Activated CD8-positive, alpha-beta T cell treated with anti-CD3 and anti-CD28 coated beads, Interleukin-2, amount 10 ng/mL, durations not matched to agents 7 days and 5 days (primary cell): ENCODE measurements around the gene RCVRN. TPM values are rescaled to one million over a fixed set of nuclear protein-coding genes. Genes with fewer than 3 reads are reported as not detected.
"Not testable (repeated sequence)": the region's sequence is repeated elsewhere in the genome, so short reads cannot be mapped to it uniquely, and the experiment has no call there.

ENCODE experiments used
- ATAC-seq: fragments of 150-1000 bp; cut with Tn5 transposase; one replicate; pipeline ENCODE4 v1.10.0; 2021; ENCODE audit warnings: moderate library complexity
- CTCF ChIA-PET: fragments of 350-600 bp; sonication (Branson Sonifier 250); formaldehyde crosslinking; loops from one replicate; lab custom pipeline; 2021; ENCODE audit warnings: antibody characterized with exemption; lab: Charles Lee
- POLR2A ChIA-PET: fragments of 350-600 bp; sonication (Branson Sonifier 250); formaldehyde crosslinking; loops from one replicate; lab custom pipeline; 2021; ENCODE audit warnings: antibody characterized with exemption; lab: Charles Lee
- DNase-seq: peaks from one replicate; pipeline ENCODE4 v3.0.0-alpha.2; 2020
- H3K27ac Mint-ChIP-seq: one replicate; pipeline ENCODE4 v1.8.0; 2021; ENCODE audit warnings: mild to moderate bottlenecking, mixed read lengths
- H3K27me3 Mint-ChIP-seq: one replicate; pipeline ENCODE4 v1.8.0; 2021; ENCODE audit warnings: low read depth, mixed read lengths
- H3K36me3 Mint-ChIP-seq: one replicate; pipeline ENCODE4 v1.8.0; 2021; ENCODE audit warnings: low read depth, mixed read lengths
- H3K4me1 Mint-ChIP-seq: one replicate; pipeline ENCODE4 v1.8.0; 2021; ENCODE audit warnings: low read depth, mixed read lengths
- H3K4me3 Mint-ChIP-seq: one replicate; pipeline ENCODE4 v1.8.0; 2021; ENCODE audit warnings: mild to moderate bottlenecking, mixed read lengths
- H3K9me3 Mint-ChIP-seq: one replicate; pipeline ENCODE4 v1.8.0; 2022; ENCODE audit warnings: mixed read lengths; ENCODE audit not compliant: insufficient read depth
- total RNA-seq, 2 experiments: library from RNA; stranded (reverse); gene quantifications; one replicate each; pipeline ENCODE4 v1.2.3, GENCODE V29; 2021

The RCVRN gene
- total RNA-seq, 2 experiments from 2014 or later, result not detected

DNA sequence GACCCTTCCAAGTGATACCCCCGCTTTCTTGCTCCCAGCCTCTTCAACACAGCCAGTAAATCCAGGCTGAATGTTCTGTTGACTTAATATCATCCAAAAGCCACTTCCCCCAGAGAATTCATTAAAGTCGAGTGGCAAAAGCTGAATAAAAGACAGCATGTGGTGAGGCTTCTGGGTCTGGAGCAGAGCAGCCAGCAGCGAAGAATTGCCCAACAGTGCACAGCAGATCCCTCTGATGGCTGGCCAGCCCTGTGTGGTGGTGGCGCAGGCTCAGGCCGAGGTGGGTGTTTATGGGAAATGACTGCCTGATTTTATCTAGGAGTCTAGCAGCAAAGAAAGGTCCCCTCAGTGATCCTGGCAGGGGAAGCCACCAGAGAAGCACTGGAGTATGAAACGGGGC is 30.3 kb upstream of the RCVRN start:
- Mint-ChIP-seq H3K4me1 (no peaks in the 10 kb centered on the region), H3K9me3 (no peaks in the 10 kb centered on the region), H3K4me3 (no peak overlapping the region), H3K36me3 (no peaks in the 10 kb centered on the region), H3K27ac (no peak overlapping the region), H3K27me3 (no peaks in the 10 kb centered on the region)
- ATAC-seq, result no peak
- ChIA-PET CTCF (interaction anchor here (1.1 to 1.8 kb wide), 2 partner anchors 11 kb away, joined by 5 to 7 read pairs; no protein-coding TSS in a partner anchor), POLR2A (no interaction called here)
- no peak for DNase-seq

- Mint-ChIP-seq H3K9me3 (no peaks in the 10 kb centered on the region), H3K27ac (no peak overlapping the region), H3K4me1 (no peaks in the 10 kb centered on the region), H3K36me3 (no peaks in the 10 kb centered on the region), H3K4me3 (no peak overlapping the region), H3K27me3 (no peaks in the 10 kb centered on the region)
- CTCF ChIA-PET, result interaction anchor here (1.8 kb wide), 1 partner anchor 10 kb away, joined by 7 read pairs; no protein-coding TSS in a partner anchor
- DNase-seq (no peak), ATAC-seq (no peak)
- POLR2A ChIA-PET, result no interaction called here
These were observed 29.3 kb upstream of the RCVRN start for GRCh38 chr17:9934331-9934730.

DNA sequence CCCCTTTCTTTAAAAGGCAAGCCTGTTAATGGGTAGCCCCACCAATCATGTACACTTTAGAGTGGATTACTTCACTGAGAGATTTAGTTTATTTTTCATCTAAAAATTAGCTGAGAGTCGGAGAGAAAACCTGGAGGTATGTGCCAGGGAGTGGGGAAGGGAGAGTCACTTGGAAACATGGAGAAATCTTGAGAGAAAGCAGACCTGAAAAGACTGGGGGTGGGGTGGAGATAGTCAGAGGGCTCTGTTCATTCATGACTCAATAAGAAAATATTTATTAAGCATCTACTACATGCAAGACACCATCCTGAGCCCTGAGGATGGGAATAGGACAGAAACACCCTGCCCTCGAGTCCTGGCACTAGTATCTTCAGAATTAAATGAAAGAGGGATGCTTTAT is 27.4 kb upstream of the RCVRN start:
- no peaks in the 10 kb centered on the region for H3K4me1 Mint-ChIP-seq
- no peak for DNase-seq
- H3K4me3 Mint-ChIP-seq, result no peak overlapping the region
- ATAC-seq, result no peak
- H3K27me3 Mint-ChIP-seq, result no peaks in the 10 kb centered on the region
- no peaks in the 10 kb centered on the region for H3K36me3 Mint-ChIP-seq
- CTCF ChIA-PET, result no interaction called here
- H3K9me3 Mint-ChIP-seq, result no peaks in the 10 kb centered on the region
- POLR2A ChIA-PET, result no interaction called here
- H3K27ac Mint-ChIP-seq, result no peak overlapping the region

DNA sequence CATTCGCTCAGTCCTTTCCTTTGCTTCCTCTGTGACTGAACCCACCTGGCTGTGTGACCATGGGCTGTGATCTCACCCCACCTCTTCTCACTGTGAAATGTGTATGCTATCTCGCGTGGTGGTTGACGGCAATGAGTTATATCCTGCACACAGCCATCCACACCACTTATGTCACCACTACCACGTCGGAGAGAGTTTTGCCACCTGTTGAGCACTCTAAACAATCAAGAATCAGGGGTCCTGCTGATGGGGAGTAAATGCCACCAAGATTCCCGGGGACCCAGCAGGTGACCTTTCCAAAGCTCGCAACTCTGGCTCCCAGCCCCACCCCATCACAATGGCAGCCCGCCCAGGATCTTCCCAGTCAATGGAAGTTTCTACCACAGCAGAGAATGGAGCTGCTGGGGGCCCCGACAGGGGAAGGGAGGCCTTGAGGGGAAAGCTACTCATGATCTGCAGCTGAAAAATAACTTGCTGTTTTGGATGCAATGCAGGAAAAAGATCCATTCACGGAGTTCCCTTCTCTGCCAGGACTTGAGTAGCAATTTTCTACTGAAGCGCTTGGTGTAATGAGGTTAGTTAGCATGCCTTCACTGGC is 26.2 kb upstream of the RCVRN start:
- no peaks in the 10 kb centered on the region for H3K27me3 Mint-ChIP-seq
- POLR2A ChIA-PET, result no interaction called here
- no peaks in the 10 kb centered on the region for H3K4me1 Mint-ChIP-seq
- H3K9me3 Mint-ChIP-seq, result no peaks in the 10 kb centered on the region
- no peak for ATAC-seq
- no peak for DNase-seq
- H3K4me3 Mint-ChIP-seq, result no peak overlapping the region
- no peak overlapping the region for H3K27ac Mint-ChIP-seq
- CTCF ChIA-PET, result no interaction called here
- H3K36me3 Mint-ChIP-seq, result no peaks in the 10 kb centered on the region

DNA sequence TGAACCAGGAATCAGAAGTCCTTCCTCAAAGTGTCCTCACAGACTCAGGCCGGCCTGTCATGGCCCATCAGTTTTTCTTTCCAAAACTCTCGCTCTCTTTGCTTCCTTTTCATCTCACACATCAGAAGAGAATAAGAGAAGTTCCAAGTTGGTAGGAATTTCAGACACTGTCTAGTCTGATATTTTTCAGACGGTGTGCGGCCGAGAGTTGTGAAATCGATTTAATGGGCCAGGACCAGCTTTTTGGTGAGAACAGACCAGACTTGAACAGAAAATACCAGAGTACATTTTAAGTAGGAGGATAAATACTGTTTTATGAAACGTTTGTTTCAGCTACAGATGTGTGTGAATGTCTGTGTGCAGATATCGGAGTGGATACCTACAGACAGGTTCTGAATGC is 24.8 kb upstream of the RCVRN start:
- ATAC-seq (no peak), DNase-seq (no peak)
- CTCF ChIA-PET, result no interaction called here
- POLR2A ChIA-PET, result no interaction called here
- Mint-ChIP-seq H3K4me3 (no peak overlapping the region), H3K27ac (no peak overlapping the region), H3K36me3 (no peaks in the 10 kb centered on the region), H3K9me3 (no peaks in the 10 kb centered on the region), H3K27me3 (no peaks in the 10 kb centered on the region), H3K4me1 (no peaks in the 10 kb centered on the region)

- Mint-ChIP-seq H3K27me3 (no peaks in the 10 kb centered on the region), H3K9me3 (no peaks in the 10 kb centered on the region), H3K4me1 (no peaks in the 10 kb centered on the region), H3K4me3 (no peak overlapping the region), H3K36me3 (no peaks in the 10 kb centered on the region), H3K27ac (no peak overlapping the region)
- DNase-seq (no peak), ATAC-seq (no peak)
- ChIA-PET CTCF (interaction anchor here (1.3 to 1.7 kb wide), 2 partner anchors 298 to 688 kb away, joined by 3 read pairs; no protein-coding TSS in a partner anchor), POLR2A (no interaction called here)
These were observed 23.7 kb upstream of the RCVRN start for GRCh38 chr17:9928601-9929333.

DNA sequence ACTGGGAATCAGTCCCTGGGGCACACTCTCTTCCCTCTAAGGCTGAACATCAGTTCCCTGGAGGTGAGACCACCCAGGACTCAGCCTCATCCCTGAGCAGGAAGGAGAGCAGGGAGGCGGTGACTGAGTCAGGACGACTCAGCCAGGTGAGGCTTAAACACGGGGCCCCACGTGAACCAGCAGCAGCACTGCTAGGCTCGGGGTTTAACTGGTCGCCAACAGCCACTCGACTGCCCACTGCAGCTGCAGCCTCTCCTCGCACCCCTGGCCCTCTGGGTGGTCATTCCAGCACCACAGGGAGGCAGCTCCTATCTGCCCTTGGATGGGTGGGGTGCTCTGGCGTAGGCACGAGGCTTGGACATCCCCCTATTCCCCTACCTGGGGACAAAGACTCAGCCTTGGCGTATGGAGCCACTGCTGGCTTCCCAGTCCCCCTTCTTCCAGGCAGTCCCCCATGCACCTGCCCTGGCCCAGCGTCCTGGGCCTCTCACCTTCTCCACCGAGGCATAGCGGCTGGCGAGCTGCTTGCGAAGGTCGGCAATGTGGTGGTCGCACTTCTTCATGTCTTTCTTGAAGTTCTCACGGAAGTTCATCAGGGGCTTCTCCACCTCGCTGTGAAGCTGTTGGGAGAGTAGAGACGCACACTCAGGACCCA is 21.2 kb upstream of the RCVRN start:
- H3K9me3 Mint-ChIP-seq, result no peaks in the 10 kb centered on the region
- no peak overlapping the region for H3K27ac Mint-ChIP-seq
- H3K4me1 Mint-ChIP-seq, result no peaks in the 10 kb centered on the region
- H3K4me3 Mint-ChIP-seq, result no peak overlapping the region
- H3K36me3 Mint-ChIP-seq, result no peaks in the 10 kb centered on the region
- ChIA-PET POLR2A (no interaction called here), CTCF (interaction anchor here (1.1 kb wide), 1 partner anchor 691 kb away, joined by 5 read pairs; no protein-coding TSS in a partner anchor)
- ATAC-seq (no peak), DNase-seq (no peak)
- H3K27me3 Mint-ChIP-seq, result no peaks in the 10 kb centered on the region

DNA sequence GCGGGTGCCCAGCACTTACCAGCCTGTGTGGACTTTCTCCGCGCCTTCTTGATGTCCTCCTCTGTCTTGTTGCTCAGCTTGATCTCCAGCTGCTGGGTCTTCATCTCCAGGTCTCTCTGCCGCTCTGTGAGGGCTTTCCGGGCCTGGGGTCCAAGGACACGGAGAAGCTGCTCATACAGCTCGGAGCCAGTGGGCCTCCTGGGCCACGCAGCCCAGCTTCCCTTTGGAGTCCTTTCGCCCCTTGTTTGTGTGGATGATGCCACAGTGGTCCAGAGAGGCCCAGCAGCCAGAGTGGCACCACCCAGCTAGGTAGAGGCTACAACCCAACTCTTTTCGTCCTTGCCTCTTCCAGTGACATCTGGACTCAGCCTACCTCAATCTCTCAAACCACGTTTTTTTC is 20.4 kb upstream of the RCVRN start:
- no peaks in the 10 kb centered on the region for H3K9me3 Mint-ChIP-seq
- no peak overlapping the region for H3K27ac Mint-ChIP-seq
- ChIA-PET CTCF (interaction anchor here (1.1 to 2.0 kb wide), 9 partner anchors 9 to 691 kb away, joined by 3 to 16 read pairs (median 5); partner anchors contain the start of gene DHRS7C), POLR2A (no interaction called here)
- no peak for DNase-seq
- no peaks in the 10 kb centered on the region for H3K36me3 Mint-ChIP-seq
- no peaks in the 10 kb centered on the region for H3K4me1 Mint-ChIP-seq
- H3K27me3 Mint-ChIP-seq, result no peaks in the 10 kb centered on the region
- ATAC-seq, result no peak
- H3K4me3 Mint-ChIP-seq, result no peak overlapping the region

GRCh38 chr17:9924735-9925191 is 19.7 kb upstream of the RCVRN start:
- ChIA-PET POLR2A (no interaction called here), CTCF (interaction anchor here (0.7 to 2.0 kb wide), 11 partner anchors 10 to 692 kb away, joined by 3 to 16 read pairs (median 4); partner anchors contain the start of gene DHRS7C)
- Mint-ChIP-seq H3K27ac (no peak overlapping the region), H3K9me3 (no peaks in the 10 kb centered on the region), H3K36me3 (no peaks in the 10 kb centered on the region), H3K4me3 (no peak overlapping the region), H3K4me1 (no peaks in the 10 kb centered on the region), H3K27me3 (no peaks in the 10 kb centered on the region)
- peak; percentile 26 for DNase-seq
- peak; percentile 77 for ATAC-seq

GRCh38 chr17:9922012-9922848 is 17.2 kb upstream of the RCVRN start:
- no peaks in the 10 kb centered on the region for H3K36me3 Mint-ChIP-seq
- H3K9me3 Mint-ChIP-seq, result no peaks in the 10 kb centered on the region
- no peak overlapping the region for H3K4me3 Mint-ChIP-seq
- CTCF ChIA-PET, result no interaction called here
- ATAC-seq (no peak), DNase-seq (no peak)
- POLR2A ChIA-PET, result no interaction called here
- H3K27me3 Mint-ChIP-seq, result no peaks in the 10 kb centered on the region
- no peaks in the 10 kb centered on the region for H3K4me1 Mint-ChIP-seq
- H3K27ac Mint-ChIP-seq, result no peak overlapping the region

- DNase-seq, H3K36me3 Mint-ChIP-seq, POLR2A ChIA-PET, H3K4me1 Mint-ChIP-seq, H3K27me3 Mint-ChIP-seq, H3K27ac Mint-ChIP-seq, CTCF ChIA-PET, H3K9me3 Mint-ChIP-seq, ATAC-seq, H3K4me3 Mint-ChIP-seq: not testable (repeated sequence)
These were observed 16.1 kb upstream of the RCVRN start for GRCh38 chr17:9921216-9921615.
